Activated CD8-positive, alpha-beta T cell treated with anti-CD3 and anti-CD28 coated beads for 36 hours (primary cell): ENCODE measurements around the gene MAGOHB. TPM values are rescaled to one million over a fixed set of nuclear protein-coding genes. Genes with fewer than 3 reads are reported as not detected.

Experiments
- ATAC-seq: fragments of 200-7000 bp; cut with Tn5 transposase; one replicate; pipeline ENCODE4 v1.10.0; 2021; ENCODE audit warnings: mild to moderate bottlenecking, moderate library complexity
- CTCF ChIA-PET: fragments of 350-600 bp; sonication (Branson Sonifier 250); formaldehyde crosslinking; loops from one replicate; lab custom pipeline; 2021; ENCODE audit warnings: antibody characterized with exemption; lab: Charles Lee
- POLR2A ChIA-PET: fragments of 350-600 bp; sonication (Branson Sonifier 250); formaldehyde crosslinking; loops from one replicate; lab custom pipeline; 2021; ENCODE audit warnings: antibody characterized with exemption; lab: Charles Lee
- DNase-seq: peaks from one replicate; pipeline ENCODE4 v3.0.0-alpha.2; 2020
- H3K27ac Mint-ChIP-seq: one replicate; pipeline ENCODE4 v1.8.0; 2021; ENCODE audit warnings: mild to moderate bottlenecking, mixed read lengths
- H3K27me3 Mint-ChIP-seq: one replicate; pipeline ENCODE4 v1.8.0; 2021; ENCODE audit warnings: mixed read lengths
- H3K36me3 Mint-ChIP-seq: one replicate; pipeline ENCODE4 v1.8.0; 2021; ENCODE audit warnings: low read depth, mixed read lengths
- H3K4me1 Mint-ChIP-seq: one replicate; pipeline ENCODE4 v1.8.0; 2021; ENCODE audit warnings: low read depth, mixed read lengths
- H3K4me3 Mint-ChIP-seq: one replicate; pipeline ENCODE4 v1.8.0; 2021; ENCODE audit warnings: mild to moderate bottlenecking, moderate library complexity, mixed read lengths
- H3K9me3 Mint-ChIP-seq: one replicate; pipeline ENCODE4 v1.8.0; 2021; ENCODE audit warnings: mixed read lengths
- intact Hi-C: fragments of 100-400 bp; cut with micrococcal nuclease; formaldehyde crosslinking; loops from one replicate; pipeline ENCODE4 v1.10.0; 2022
- total RNA-seq, 2 experiments: library from RNA; stranded (reverse); gene quantifications; one replicate each; pipeline ENCODE4 v1.2.3, GENCODE V29; 2021
- TF ChIP-seq, protein P1 (sequence below): fragments of 200-600 bp; IDR thresholded peaks from one replicate; pipeline ENCODE4 v1.8.0; 2022; ENCODE audit warnings: antibody characterized with exemption, mild to moderate bottlenecking

The MAGOHB gene
- total RNA-seq, 2 experiments from 2014 or later = 80.4 to 85.6 TPM

DNA sequence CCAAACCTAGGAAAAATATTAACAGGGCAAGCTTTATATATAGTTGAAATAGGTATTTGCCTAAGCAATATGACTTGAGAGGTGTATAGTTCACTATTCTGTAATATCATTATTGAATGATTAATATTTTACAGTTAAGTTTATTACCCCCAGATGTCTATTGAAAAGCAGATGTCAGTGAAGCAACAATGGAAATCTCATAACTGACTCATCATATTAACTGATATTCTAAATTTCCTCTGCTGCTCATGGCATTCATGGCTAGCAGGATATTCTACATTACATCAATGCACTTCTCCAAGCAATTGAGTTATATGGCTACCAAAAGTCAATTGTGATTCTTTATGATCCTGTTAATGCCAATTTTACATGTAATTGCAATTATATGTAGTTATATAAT lies 9.7 kb upstream of the MAGOHB start:
- H3K9me3 Mint-ChIP-seq = no peaks in the 10 kb centered on the region
- ChIA-PET CTCF (no interaction called here), POLR2A (no interaction called here)
- no peak overlapping the region for H3K27ac Mint-ChIP-seq
- TF ChIP-seq, protein P1, sequence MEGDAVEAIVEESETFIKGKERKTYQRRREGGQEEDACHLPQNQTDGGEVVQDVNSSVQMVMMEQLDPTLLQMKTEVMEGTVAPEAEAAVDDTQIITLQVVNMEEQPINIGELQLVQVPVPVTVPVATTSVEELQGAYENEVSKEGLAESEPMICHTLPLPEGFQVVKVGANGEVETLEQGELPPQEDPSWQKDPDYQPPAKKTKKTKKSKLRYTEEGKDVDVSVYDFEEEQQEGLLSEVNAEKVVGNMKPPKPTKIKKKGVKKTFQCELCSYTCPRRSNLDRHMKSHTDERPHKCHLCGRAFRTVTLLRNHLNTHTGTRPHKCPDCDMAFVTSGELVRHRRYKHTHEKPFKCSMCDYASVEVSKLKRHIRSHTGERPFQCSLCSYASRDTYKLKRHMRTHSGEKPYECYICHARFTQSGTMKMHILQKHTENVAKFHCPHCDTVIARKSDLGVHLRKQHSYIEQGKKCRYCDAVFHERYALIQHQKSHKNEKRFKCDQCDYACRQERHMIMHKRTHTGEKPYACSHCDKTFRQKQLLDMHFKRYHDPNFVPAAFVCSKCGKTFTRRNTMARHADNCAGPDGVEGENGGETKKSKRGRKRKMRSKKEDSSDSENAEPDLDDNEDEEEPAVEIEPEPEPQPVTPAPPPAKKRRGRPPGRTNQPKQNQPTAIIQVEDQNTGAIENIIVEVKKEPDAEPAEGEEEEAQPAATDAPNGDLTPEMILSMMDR = no peak
- no peak overlapping the region for H3K4me3 Mint-ChIP-seq
- ATAC-seq = no peak
- peaks cover 3% of the 10 kb centered on the region for H3K27me3 Mint-ChIP-seq
- DNase-seq = no peak
- intact Hi-C loops = no loop called here
- no peaks in the 10 kb centered on the region for H3K4me1 Mint-ChIP-seq
- no peaks in the 10 kb centered on the region for H3K36me3 Mint-ChIP-seq

DNA sequence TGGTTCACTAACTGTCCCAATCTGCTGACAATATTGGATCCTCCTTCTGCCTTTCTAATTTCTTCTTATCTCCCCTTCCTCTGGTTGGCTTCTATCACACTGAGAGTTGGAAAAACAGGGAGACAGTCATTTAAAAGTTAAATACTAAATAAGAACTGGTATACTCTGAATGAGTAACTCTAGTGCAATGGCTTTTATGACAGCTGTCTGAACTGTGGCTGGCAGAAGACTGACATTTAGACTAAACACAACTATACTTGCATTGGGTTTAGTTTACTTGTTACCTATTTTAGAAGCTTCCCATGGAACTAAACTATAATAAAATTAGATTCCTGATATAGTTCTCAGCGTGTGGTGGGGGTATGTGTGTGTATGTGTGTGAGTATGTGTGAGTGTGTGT lies 7.9 kb upstream of the MAGOHB start:
- peaks cover 3% of the 10 kb centered on the region for H3K27me3 Mint-ChIP-seq
- H3K36me3 Mint-ChIP-seq = no peaks in the 10 kb centered on the region
- TF ChIP-seq, protein P1 = no peak
- no peaks in the 10 kb centered on the region for H3K4me1 Mint-ChIP-seq
- intact Hi-C loops = no loop called here
- ChIA-PET POLR2A (no interaction called here), CTCF (no interaction called here)
- no peak overlapping the region for H3K4me3 Mint-ChIP-seq
- DNase-seq = no peak
- ATAC-seq = no peak
- no peak overlapping the region for H3K27ac Mint-ChIP-seq
- H3K9me3 Mint-ChIP-seq = no peaks in the 10 kb centered on the region

DNA sequence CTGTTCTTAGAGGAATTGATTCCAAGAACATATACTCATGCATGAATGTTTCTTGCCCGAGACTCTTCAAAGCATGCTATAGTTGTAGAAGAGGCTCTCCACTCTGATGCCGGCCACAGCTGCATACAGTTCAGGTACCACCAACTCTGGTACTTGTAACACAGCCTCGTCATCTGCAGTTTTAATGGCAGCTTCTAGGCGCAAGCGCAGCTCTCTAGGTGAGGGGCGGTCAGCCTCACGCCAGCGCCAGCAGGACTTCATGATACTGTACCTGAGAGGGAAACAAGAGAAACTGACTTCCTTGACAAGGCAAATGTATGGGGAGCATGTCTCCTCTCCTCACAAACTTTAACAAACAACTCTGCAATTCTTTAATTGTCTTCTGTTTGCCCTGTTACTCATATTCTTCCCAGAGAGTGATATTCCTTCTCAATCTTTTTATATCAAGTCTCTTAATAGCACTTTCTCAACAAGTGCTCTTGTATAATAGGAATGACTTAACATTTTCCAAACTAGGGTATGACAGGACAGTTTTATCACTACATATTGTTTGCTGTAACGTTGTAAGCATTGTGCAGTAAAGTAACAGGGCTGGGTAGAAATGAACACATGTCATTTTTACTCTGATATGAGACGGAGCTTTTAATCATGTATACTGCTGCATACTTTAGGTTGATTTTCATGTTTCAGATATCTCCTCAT lies 6.8 kb upstream of the MAGOHB start:
- no peak for DNase-seq
- TF ChIP-seq, protein P1 = no peak
- Mint-ChIP-seq H3K27ac (no peak overlapping the region), H3K4me3 (no peak overlapping the region), H3K36me3 (no peaks in the 10 kb centered on the region), H3K27me3 (peaks cover 2% of the 10 kb centered on the region), H3K4me1 (peaks cover 1% of the 10 kb centered on the region), H3K9me3 (no peaks in the 10 kb centered on the region)
- ATAC-seq = no peak
- CTCF ChIA-PET = no interaction called here
- intact Hi-C loops = no loop called here
- POLR2A ChIA-PET = interaction anchor here (1.7 kb wide), 1 partner anchor 15 kb away, joined by 3 read pairs; no protein-coding TSS in a partner anchor

GRCh38 chr12:10618338-10618987 lies 5.1 kb upstream of the MAGOHB start:
- no peak overlapping the region for H3K4me3 Mint-ChIP-seq
- CTCF ChIA-PET = interaction anchor here (0.9 kb wide), 1 partner anchor 17 kb away, joined by 3 read pairs; no protein-coding TSS in a partner anchor

More at GRCh38 chr12:10618338-10618987, 5.1 kb upstream of the MAGOHB start:
- peaks cover 2% of the 10 kb centered on the region for H3K27me3 Mint-ChIP-seq
- POLR2A ChIA-PET = no interaction called here
- no peak overlapping the region for H3K27ac Mint-ChIP-seq
- ATAC-seq (no peak), DNase-seq (no peak)
- H3K36me3 Mint-ChIP-seq = peaks cover under 1% of the 10 kb centered on the region
- H3K9me3 Mint-ChIP-seq = no peaks in the 10 kb centered on the region
- TF ChIP-seq, protein P1 = no peak
- peaks cover 7% of the 10 kb centered on the region for H3K4me1 Mint-ChIP-seq
- intact Hi-C loops = no loop called here
